GM21390 (cell line): ENCODE results near the gene DRC7.
"Not testable (repeated sequence)": the region's sequence is repeated elsewhere in the genome, so short reads cannot be mapped to it uniquely, and the experiment has no call there.

Experiments
- ATAC-seq: cut with Tn5 transposase; IDR thresholded peaks from one replicate; pipeline ENCODE4 v1.9.1; 2021; ENCODE audit not compliant: unreplicated experiment

Gene DRC7

GRCh38 chr16:57711346-57711745 lies 16.7 kb downstream of the DRC7 start:
- ATAC-seq, result no peak

GRCh38 chr16:57711993-57712392 lies 17.4 kb downstream of the DRC7 start:
- ATAC-seq, result no peak

GRCh38 chr16:57712569-57712968 lies 18.0 kb downstream of the DRC7 start:
- not testable (repeated sequence) for ATAC-seq

- no peak for ATAC-seq
Measured at GRCh38 chr16:57713596-57713995, 19.0 kb downstream of the DRC7 start.

- no peak for ATAC-seq
Measured at GRCh38 chr16:57714047-57714446, 19.4 kb downstream of the DRC7 start.

GRCh38 chr16:57720142-57720575 lies 25.6 kb downstream of the DRC7 start:
- ATAC-seq, result no peak

- no peak for ATAC-seq
Measured at GRCh38 chr16:57721356-57722209, 27.0 kb downstream of the DRC7 start.

- no peak for ATAC-seq
Measured at GRCh38 chr16:57722210-57722499, 27.5 kb downstream of the DRC7 start.

GRCh38 chr16:57722651-57723050 lies 28.0 kb downstream of the DRC7 start:
- ATAC-seq, result no peak

- ATAC-seq, result no peak
Measured at GRCh38 chr16:57723170-57723569, 28.6 kb downstream of the DRC7 start.

- no peak for ATAC-seq
Measured at GRCh38 chr16:57724531-57724930, 29.9 kb downstream of the DRC7 start.

GRCh38 chr16:57725151-57725550 lies 30.5 kb downstream of the DRC7 start:
- no peak for ATAC-seq

- ATAC-seq, result no peak
Measured at GRCh38 chr16:57725554-57725953, 30.9 kb downstream of the DRC7 start.

- ATAC-seq, result no peak
Measured at GRCh38 chr16:57725976-57726375, 31.4 kb downstream of the DRC7 start.

GRCh38 chr16:57726433-57726947 lies 31.9 kb downstream of the DRC7 start:
- ATAC-seq, result no peak

- no peak for ATAC-seq
Measured at GRCh38 chr16:57727610-57728009, 33.0 kb downstream of the DRC7 start.

GRCh38 chr16:57728336-57729181 lies 34.0 kb downstream of the DRC7 start:
- no peak for ATAC-seq

- ATAC-seq, result no peak
Measured at GRCh38 chr16:57729182-57729484, 34.5 kb downstream of the DRC7 start.

- not testable (repeated sequence) for ATAC-seq
Measured at GRCh38 chr16:57729852-57730251, 35.2 kb downstream of the DRC7 start.

- no peak for ATAC-seq
Measured at GRCh38 chr16:57730771-57731730, 36.4 kb downstream of the DRC7 start.

- no peak for ATAC-seq
Measured at GRCh38 chr16:57732037-57732436, 37.4 kb downstream of the DRC7 start.
